Epidermal melanocyte (primary cell): ENCODE results near the gene SOWAHB.
"Not testable (repeated sequence)": the region's sequence is repeated elsewhere in the genome, so short reads cannot be mapped to it uniquely, and the experiment has no call there.

ENCODE experiments used
- DNase-seq: peaks from one replicate; pipeline ENCODE4 v3.0.0; 2011; ENCODE audit warnings: low spot score; ENCODE audit not compliant: insufficient read length

The SOWAHB gene

DNA sequence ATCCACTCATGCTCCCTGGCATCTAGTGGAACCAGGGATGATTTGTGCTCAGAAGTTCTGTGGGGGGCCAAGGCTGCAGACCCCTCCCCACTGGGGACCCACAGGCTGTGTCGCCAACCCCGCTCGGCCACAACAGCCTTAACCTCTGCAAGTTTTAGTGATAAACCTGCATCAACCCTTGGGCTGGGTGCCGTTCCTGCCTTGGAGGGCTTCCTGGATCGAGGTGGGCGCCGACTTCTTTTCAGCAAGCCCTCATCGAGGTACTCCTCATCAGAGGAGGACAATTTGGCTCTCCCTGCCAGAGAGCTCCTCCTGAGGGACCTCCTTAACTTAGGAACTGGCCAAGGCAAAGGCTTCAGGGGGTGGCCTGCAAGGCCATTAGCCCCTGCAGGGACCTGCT is 1.9 kb downstream of the SOWAHB start:
- no peak for DNase-seq

- no peak for DNase-seq
Measured at GRCh38 chr4:76895619-76896018, 2.3 kb downstream of the SOWAHB start.

DNA sequence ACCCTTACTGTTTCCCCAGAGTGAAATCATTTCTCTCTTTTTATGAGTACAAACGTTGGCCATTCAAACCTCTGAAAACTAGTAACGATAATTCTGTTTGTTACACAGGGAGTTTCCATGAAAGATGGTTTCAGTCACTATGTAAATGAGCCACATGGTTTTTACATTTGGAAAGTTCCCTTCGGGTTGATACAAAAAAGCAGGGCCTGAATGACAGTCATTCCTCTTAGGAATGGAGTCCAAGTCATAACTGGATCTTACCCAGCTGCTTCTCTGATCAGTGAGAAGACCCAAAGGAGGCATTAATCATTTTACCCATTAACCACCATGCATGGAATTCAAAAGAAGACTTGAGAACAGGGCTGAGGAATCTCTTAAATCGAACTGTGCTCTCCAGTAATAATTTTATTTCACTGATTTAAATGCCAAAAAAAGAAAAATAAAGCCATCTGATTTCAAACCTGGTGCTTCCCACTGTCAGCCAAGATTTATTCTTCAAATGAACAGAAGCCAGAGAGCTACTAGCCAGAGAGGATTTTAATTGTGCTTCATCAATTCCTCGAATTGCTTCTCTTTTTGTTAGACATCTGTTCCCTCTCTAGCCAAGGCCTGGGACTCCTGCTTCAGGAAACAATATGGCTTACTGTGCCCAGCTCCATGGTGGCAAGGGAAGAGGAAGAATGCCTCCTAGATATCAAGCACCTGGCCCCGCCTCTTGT is 3.2 kb downstream of the SOWAHB start:
- DNase-seq: no peak

GRCh38 chr4:76892601-76893000 is 5.3 kb downstream of the SOWAHB start:
- no peak for DNase-seq

- DNase-seq: no peak
Measured at GRCh38 chr4:76892001-76892400, 5.9 kb downstream of the SOWAHB start.

- no peak for DNase-seq
Measured at GRCh38 chr4:76886848-76887441, 11.0 kb downstream of the SOWAHB start.

DNA sequence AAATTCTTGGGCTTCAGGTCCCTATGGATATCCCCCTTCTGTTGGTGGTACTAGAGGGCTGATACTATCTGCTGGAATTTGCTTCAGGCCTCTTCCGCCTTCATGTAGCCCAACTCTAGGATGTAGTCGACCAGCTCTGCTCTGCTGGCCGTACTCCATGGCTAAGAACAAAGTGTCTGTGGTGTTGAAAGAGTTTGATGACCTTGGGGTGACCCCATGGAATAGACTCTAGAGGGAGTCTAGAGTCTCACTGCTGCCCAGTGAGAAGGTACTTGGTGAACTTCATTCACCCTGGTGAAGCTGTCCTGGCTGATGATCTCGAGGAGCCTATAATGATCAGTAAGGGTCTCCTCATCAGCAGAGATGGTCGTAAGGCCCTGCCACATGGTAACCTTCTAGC is 11.7 kb downstream of the SOWAHB start:
- DNase-seq: no peak

DNA sequence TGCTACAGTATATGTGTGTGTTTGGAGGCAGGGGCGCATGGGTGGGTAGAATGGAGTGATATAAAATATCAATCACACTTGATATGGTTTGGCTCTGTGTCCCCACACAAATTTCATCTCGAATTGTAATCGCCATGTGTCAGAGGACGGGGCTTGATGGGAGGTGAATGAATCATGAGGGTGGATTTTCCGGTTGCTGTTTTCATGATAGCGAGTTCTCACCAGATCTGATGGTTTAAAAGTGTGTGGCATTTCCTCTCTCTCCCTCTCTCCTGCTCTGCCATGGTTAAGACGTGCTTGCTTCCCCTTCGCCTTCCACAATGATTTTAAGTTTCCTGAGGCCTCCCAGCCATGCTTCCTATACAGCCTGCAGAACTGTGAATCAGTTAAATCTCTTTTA is 14.8 kb downstream of the SOWAHB start:
- no peak for DNase-seq

DNA sequence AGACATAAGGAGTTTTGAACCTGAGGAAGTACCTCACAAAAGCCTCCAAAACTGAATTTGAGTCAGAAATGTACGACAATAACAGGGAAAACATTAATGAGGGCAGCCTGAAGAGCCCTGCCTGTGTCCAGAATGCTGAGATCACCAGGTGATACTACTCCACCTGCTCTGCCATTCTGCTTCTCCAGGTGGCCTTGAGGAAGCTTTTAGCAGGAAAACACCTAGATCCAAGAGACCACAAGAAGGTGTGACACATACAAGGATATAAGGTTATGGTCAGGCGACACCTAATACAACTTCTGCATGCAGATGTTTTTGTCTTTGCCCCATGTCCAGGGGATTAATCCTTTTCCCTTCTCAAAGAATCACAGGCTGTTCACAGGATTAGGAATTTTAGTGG is 15.3 kb downstream of the SOWAHB start:
- DNase-seq: no peak

DNA sequence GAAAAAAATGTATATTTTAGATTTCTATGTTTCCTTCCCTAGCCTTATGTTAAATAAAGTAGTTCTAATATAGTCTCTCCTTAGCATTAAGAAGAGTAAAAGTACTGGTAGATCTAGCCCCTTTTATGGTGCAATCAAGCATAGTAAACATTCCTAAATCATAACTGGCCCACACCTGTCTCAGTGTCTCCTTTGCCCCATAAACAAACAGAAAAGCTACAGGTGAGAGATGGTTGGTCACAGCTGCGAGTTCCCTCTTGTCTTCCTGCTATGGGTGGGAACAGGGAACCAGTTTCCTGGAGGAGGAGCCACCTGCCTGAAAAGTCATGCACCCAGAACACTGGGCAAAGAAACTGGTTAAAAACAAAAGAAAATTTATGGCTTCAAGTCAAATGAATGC is 16.6 kb downstream of the SOWAHB start:
- no peak for DNase-seq

GRCh38 chr4:76879731-76880364 is 18.1 kb downstream of the SOWAHB start:
- no peak for DNase-seq

DNA sequence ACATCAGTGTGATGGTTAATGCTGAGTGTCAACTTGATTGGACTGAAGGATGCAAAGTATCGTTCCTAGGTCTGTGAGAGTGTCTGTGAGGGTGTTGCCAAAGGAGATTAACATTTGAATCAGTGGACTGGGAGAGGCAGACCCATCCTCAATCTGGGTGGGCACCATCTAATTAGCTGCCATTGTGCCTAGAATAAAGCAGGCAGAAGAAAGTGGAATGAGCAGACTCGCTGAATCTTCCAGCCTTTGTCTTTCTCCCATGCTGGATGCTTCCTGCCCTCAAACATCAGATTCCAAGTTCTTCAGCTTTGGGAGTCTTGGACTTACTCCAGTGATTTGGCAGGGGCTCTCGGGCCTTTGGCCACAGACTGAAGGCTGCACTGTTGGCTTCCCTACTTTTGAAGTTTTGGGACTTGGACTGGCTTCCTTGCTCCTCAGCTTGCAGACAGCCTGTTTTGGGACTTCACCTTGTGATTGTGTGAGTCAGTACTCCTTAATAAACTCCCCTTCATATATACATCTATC is 19.2 kb downstream of the SOWAHB start:
- DNase-seq: not testable (repeated sequence)

DNA sequence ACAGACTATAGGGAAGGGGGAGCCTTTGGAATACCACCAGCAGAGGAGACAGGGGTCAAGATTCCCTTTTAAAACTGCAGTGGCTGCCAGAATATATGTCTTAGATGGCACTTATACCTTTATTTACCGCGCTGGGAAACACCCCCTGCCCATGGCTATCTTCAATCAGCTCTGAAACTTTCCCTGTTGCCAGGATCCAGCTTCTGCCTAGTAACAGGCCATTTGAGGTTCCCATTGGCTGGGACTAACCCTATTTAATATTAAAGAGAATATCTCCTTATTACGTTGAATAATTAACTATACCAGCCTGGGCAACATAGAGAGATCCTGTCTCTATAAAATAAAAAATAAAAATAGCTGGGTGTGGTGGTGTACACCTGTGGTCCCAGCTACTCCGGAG is 23.8 kb downstream of the SOWAHB start:
- no peak for DNase-seq

DNA sequence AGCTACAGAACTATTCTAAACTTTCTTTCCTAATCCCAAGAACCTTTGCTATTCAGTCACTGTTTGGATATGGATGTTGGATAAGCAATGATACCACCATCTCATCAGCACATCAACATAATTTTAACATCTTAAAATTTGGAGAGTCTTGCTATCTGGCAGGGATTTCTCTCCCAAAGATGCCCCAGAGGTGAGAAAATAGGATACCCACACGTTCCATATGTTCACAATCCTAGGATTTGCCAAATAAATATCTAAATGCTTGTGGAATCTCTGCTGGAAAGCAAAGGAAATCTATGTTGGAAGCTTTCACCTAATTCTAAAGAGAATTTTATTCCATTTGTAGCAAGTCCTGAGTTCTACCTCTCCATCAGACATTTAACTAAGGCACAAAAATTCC is 24.4 kb downstream of the SOWAHB start:
- no peak for DNase-seq

DNA sequence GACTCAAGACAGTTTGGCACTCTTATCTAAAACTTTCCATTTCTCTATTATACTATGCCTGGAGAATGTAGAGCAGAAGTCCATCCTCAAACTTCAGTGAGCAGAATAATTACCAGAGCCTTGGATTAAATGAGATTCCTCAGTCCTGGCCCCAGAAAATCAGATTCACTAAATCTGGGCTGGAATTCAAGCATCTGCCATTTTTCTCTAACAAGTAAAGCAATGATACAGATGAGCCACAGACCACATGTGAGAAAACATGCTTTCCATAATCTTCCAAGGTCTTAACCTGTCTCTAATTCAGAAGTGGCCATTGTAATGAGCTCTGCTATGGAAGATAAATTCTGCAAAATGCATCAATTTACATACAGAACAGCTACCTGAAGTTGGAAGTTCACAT is 25.4 kb downstream of the SOWAHB start:
- DNase-seq: no peak

GRCh38 chr4:76868780-76869179 is 29.2 kb downstream of the SOWAHB start:
- DNase-seq: not testable (repeated sequence)

- DNase-seq: no peak
Measured at GRCh38 chr4:76867880-76868655, 29.9 kb downstream of the SOWAHB start.

GRCh38 chr4:76867377-76867776 is 30.6 kb downstream of the SOWAHB start:
- no peak for DNase-seq

- DNase-seq: no peak
Measured at GRCh38 chr4:76866641-76867040, 31.3 kb downstream of the SOWAHB start.

DNA sequence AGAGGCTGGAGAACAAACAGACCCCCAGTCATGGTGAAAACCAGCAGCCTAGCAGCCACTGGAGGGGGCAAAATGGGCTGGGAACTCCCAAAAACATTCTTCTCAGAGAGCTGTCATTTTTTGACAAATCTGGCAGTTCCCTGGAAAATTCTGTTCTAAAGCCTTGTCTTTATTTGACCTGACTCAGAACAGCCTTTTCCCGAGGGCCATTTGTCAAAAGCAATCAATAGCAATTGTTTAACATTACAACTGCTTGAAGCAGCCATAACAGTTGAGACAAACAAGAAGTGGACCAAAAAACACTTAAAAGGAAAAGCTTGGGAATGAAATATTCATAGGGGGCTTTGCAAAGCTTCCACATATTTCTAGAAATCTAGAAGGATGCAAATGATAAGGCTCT is 39.6 kb downstream of the SOWAHB start:
- DNase-seq: no peak

DNA sequence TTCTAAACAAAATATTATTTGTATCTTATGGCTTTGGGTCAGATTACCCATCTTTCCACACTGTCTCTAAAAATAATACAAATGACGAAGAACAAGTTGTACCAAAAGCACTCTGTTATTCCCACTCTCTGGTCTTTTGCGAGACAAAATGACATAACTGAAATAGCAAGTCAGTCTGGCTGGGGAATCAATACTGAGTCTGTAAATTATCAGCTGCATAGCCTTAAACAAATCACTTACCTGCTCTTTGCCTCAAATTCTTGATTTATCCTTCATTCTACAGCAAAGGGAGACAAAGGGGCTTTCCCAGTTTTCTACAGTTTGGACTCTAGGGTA is 40.9 kb downstream of the SOWAHB start:
- DNase-seq: no peak
